NCI-H2081 (cell line): ENCODE data around the gene FADD.

Experiments
- DNase-seq, 2 experiments: peaks; one replicate each; lab custom pipeline; 2025; lab: John Stamatoyannopoulos, UW

Gene FADD

GRCh38 chr11:70233962-70234361, 30.9 kb downstream of the FADD start:
- no peak for DNase-seq

GRCh38 chr11:70240337-70240736, 37.2 kb downstream of the FADD start:
- no peak for DNase-seq

- DNase-seq, result no peak
Observed at GRCh38 chr11:70241709-70242108, 38.6 kb downstream of the FADD start.

GRCh38 chr11:70242885-70243284, 39.8 kb downstream of the FADD start:
- DNase-seq, result no peak

GRCh38 chr11:70243912-70244652, 41.0 kb downstream of the FADD start:
- DNase-seq, result no peak

- DNase-seq, result no peak
Observed at GRCh38 chr11:70244698-70245097, 41.6 kb downstream of the FADD start.

- DNase-seq, result no peak
Observed at GRCh38 chr11:70246196-70246595, 43.1 kb downstream of the FADD start.

GRCh38 chr11:70247042-70247709, 44.1 kb downstream of the FADD start:
- no peak for DNase-seq

GRCh38 chr11:70247710-70248072, 44.6 kb downstream of the FADD start:
- no peak for DNase-seq

GRCh38 chr11:70250876-70251658, 48.0 kb downstream of the FADD start:
- DNase-seq, result no peak

- no peak for DNase-seq
Observed at GRCh38 chr11:70251659-70252321, 48.7 kb downstream of the FADD start.

- no peak for DNase-seq
Observed at GRCh38 chr11:70252844-70253243, 49.7 kb downstream of the FADD start.

- no peak for DNase-seq
Observed at GRCh38 chr11:70255477-70256116, 52.5 kb downstream of the FADD start.
